GM10266 (cell line): Measurements from ENCODE around the gene TMEM35B.
"Not testable (repeated sequence)": the region's sequence is repeated elsewhere in the genome, so short reads cannot be mapped to it uniquely, and the experiment has no call there.

Source experiments
- DNase-seq: peaks from one replicate; pipeline ENCODE4 v3.0.0; 2012; ENCODE audit errors: extremely low spot score
- TF ChIP-seq, protein P1 (sequence below): IDR thresholded peaks from 2 replicates; pipeline ENCODE4 v1.5.1; 2012; ENCODE audit warnings: mild to moderate bottlenecking, low read depth; ENCODE audit not compliant: control insufficient read depth, insufficient read depth; ENCODE audit errors: missing control alignments

TMEM35B gene

GRCh38 chr1:34965597-34965996 is 19.6 kb downstream of the TMEM35B start:
- TF ChIP-seq, protein P1, sequence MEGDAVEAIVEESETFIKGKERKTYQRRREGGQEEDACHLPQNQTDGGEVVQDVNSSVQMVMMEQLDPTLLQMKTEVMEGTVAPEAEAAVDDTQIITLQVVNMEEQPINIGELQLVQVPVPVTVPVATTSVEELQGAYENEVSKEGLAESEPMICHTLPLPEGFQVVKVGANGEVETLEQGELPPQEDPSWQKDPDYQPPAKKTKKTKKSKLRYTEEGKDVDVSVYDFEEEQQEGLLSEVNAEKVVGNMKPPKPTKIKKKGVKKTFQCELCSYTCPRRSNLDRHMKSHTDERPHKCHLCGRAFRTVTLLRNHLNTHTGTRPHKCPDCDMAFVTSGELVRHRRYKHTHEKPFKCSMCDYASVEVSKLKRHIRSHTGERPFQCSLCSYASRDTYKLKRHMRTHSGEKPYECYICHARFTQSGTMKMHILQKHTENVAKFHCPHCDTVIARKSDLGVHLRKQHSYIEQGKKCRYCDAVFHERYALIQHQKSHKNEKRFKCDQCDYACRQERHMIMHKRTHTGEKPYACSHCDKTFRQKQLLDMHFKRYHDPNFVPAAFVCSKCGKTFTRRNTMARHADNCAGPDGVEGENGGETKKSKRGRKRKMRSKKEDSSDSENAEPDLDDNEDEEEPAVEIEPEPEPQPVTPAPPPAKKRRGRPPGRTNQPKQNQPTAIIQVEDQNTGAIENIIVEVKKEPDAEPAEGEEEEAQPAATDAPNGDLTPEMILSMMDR, result no peak
- no peak for DNase-seq

GRCh38 chr1:34950428-34950827 is 34.7 kb downstream of the TMEM35B start:
- TF ChIP-seq, protein P1, result no peak
- DNase-seq, result no peak

GRCh38 chr1:34948739-34949138 is 36.4 kb downstream of the TMEM35B start:
- not testable (repeated sequence) for DNase-seq

DNA sequence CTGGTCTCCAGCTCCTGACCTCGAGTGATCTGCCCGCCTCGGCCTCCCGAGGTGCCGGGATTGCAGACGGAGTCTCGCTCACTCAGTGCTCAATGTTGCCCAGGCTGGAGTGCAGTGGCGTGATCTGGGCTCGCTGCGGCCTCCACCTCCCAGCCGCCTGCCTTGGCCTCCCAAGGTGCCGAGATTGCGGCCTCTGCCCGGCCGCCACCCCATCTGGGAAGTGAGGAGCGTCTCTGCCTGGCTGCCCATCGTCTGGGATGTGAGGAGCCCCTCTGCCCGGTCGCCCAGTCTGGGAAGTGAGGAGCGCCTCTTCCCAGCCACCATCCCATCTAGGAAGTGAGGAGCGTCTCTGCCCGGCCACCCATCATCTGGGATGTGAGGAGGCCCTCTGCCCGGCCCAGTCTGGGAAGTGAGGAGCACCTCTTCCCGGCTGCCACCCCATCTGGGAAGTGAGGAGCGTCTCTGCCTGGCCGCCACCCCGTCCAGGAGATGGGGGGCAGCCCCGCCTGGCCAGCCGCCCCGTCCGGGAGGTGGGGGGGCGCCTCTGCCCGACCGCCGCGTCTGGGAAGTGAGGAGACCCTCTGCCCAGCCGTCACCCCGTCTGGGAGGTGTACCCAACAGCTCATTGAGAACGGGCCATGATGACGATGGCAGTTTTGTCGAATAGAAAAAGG is 37.4 kb downstream of the TMEM35B start:
- DNase-seq, result not testable (repeated sequence)

DNA sequence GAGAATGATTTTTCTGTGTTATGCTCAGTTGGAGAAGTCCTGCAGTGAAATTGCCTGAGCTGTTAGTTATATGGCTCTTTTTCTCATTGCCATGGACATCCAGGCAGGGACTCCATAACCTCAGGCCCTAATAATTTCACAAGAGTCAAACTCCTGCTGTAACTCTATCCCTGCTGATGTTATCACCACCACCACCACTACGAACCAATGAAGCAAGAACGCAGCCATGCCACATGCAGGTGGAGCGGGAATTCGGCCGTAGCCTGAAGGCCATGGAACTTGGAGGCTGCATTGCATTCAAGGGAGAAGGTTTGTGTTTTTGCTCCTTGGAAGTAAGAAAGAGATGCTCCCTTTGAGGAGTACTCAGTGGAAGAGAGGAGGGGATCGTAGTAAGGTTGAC is 38.9 kb downstream of the TMEM35B start:
- DNase-seq, result no peak
- TF ChIP-seq, protein P1, result no peak

- not testable (repeated sequence) for DNase-seq
Observed at GRCh38 chr1:34941798-34942197, 43.3 kb downstream of the TMEM35B start.
